Kidney glomerular epithelial cell (primary cell): ENCODE data around the gene MPHOSPH9.
"Not testable (repeated sequence)": the region's sequence is repeated elsewhere in the genome, so short reads cannot be mapped to it uniquely, and the experiment has no call there.

ENCODE experiments used
- DNase-seq: peaks from one replicate; lab custom pipeline; 2025; lab: John Stamatoyannopoulos, UW

The MPHOSPH9 gene

GRCh38 chr12:123225443-123225842 is 7.5 kb downstream of the MPHOSPH9 start:
- no peak for DNase-seq

DNA sequence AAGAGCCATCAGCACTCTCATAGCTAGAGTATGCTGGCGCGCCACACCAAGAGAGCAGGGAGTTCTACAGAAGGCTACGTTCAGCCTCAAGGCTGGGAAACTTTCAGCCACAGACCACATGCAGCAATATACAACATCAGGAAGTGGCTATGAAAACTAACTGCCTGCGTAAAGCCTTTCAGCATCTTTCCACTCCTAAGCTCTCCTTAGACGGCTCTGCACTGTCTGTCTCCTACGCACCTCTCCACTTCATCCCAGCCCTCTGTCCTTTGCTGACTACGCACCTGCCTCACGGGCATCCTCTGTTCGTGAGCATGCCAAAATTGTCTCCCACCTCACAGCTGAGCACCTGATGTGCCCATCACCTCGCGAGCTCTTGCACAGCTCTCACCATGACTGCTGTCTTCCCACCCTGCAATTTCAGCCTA is 9.7 kb downstream of the MPHOSPH9 start:
- DNase-seq: no peak

- DNase-seq: not testable (repeated sequence)
These were observed 25.1 kb downstream of the MPHOSPH9 start for GRCh38 chr12:123207815-123208214.

- DNase-seq: not testable (repeated sequence)
These were observed 26.1 kb downstream of the MPHOSPH9 start for GRCh38 chr12:123206794-123207193.

GRCh38 chr12:123200414-123200813 is 32.5 kb downstream of the MPHOSPH9 start:
- DNase-seq: no peak

DNA sequence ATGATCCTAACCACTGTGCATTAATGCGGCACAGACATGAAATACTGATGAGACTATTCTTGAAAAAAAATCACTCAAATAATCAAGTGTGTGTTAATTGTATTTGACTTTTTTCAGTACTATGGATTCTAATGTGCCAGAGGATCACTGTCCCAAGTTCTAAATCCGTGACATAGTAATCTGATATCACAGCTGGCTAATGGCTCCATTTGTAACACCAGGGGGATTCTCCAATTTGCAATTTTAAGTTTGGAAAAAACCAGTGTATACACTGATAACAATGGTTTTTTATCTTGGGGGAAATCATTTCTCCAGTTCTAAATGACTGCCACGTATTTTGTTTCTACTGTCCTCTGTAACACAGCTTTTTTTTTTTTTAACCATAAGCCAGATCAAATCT is 33.0 kb downstream of the MPHOSPH9 start:
- no peak for DNase-seq

DNA sequence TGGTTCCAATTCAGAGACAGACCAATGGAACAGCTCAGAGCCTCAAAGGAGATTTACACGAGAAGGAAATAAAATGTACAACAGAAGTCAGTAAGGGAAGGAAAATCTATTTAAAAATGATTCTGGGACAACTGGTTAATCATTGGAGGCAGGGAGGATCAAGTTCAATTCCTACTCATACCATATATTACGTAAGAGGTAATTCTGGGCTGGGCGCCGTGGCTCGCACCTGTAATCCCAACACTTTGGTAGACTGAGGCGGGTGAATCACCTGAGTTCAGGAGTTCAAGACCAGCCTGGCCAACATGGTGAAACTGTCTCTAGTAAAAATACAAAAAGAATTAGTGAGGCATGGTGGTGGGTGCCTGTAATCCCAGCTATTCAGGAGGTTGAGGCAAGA is 45.3 kb downstream of the MPHOSPH9 start:
- DNase-seq: no peak

- no peak for DNase-seq
These were observed 52.8 kb downstream of the MPHOSPH9 start for GRCh38 chr12:123180171-123180570.

- no peak for DNase-seq
These were observed 61.0 kb downstream of the MPHOSPH9 start for GRCh38 chr12:123171967-123172366.

DNA sequence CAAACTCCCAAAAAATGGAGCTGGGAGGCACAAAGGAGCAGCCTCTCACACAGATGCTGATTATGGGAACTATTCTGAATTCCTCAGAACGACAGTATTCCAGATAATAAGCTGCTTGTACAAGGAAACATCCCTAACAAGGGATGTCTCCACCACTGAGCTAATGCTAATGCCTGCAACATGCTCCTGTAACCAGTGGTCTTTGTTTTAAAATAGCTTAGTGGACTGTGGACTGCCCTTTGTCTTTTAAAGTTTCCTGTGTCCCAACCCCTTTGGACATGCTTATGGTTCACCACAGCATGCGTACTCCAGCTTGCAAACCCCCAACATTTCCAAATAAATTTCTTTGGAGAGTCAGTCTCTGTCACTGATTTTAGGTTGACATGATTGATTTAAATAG is 65.6 kb downstream of the MPHOSPH9 start:
- no peak for DNase-seq

GRCh38 chr12:123165537-123165936 is 67.4 kb downstream of the MPHOSPH9 start:
- DNase-seq: no peak

DNA sequence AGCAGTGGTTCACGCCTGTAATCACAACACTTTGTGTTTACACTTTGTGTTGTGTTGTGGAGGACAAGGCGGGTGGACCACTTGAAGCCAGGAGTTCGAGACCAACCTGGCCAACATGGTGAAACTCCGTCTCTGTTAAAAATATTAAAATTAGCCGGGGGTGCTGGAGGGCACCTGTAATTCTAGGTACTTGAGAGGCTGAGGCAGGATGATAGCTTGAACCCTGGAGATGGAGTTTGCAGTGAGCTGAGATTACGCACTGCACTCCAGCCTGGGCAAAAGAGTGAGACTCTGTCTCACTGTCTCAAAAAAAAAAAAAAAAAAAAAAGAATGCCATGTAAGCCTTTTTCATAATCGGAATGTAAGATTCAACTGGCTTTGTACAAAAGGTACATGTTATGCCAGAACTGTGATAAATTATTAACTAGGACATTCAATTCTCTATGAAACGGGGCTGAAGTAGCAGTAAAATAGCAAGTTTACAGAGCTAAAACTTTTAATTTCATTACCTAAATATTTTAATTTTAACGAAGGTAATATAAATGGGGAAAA is 68.2 kb downstream of the MPHOSPH9 start:
- DNase-seq: peak; percentile 43

DNA sequence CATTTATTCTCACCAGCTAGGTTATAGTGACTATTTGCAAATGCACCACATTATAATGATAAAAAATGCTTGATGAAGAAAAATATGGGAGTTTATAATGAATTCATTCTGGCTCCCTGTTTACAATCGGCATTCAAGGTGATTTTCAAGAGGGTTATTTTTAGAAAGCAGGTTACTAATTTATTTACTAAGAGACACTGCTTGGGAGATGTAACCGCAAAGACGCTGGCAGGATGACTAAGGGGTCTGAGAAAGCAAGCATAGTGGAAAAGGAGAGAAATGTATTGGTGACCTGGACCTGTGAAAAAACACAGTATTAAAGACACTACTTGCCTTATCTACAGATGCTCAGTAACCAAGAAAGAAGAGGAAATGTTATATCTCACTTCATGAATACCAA is 68.7 kb downstream of the MPHOSPH9 start:
- DNase-seq: peak; percentile 94

DNA sequence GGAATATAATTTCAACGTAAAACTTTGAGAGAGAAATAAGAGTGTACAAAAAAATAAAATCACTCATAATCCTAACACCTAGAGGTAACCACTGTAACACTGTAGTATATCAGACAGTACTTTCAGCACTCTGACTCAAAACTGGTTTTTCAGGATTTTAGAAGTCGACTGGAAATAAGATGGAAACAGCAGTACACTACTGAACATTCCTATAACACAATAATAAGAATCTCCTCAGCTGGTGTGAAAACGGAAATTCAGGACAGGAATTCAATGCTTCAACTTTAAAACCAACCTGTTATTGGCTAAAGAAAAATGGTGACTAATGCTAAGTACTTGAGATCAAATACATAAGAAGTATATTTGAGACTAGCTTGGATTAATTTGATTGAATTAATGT is 69.7 kb downstream of the MPHOSPH9 start:
- DNase-seq: no peak

GRCh38 chr12:123160801-123161487 is 72.0 kb downstream of the MPHOSPH9 start:
- peak; percentile 79 for DNase-seq

DNA sequence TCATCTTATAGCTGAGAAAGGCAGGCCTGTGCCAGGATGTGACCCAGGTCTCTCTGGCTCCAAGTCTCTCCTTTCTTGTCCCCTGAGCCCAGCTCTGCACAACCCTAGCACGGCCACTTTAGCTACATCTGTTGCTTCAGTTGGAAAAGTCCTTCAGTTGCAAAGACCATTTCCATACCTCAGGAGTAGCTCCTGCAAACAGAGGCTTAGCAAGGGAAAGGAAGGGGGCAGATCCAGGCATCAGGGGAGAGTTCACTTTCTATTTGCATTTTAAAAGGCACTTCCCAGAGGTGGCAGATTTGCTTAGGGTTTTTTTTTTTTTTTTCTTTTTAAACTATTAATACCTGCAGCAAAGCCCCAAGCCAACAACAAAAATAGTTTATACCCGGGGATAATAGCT is 79.0 kb downstream of the MPHOSPH9 start:
- DNase-seq: no peak

DNA sequence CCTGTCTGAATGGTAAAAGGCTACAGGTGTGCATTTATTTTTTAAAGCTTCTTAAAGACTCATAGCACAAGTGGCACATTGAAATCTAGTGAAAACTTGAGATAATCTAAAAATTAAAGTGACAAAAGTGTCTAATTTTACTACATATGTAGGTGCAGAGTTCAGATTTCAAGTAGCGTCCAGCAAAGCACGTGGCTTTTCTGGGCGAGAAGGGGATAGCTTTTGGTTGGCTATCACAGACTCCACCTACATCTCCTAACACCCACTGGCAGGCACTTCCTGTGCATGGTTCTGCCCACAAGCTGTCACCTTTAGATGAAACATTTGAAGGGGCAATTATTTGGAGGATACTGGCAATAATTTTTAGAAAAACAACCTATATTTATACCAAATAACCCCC is 80.1 kb downstream of the MPHOSPH9 start:
- DNase-seq: no peak

- no peak for DNase-seq
These were observed 81.2 kb downstream of the MPHOSPH9 start for GRCh38 chr12:123151457-123152454.

- peak; percentile 56 for DNase-seq
These were observed 82.0 kb downstream of the MPHOSPH9 start, which contains the start of gene PITPNM2 for GRCh38 chr12:123150744-123151456. TSS of gene PITPNM2 (minus strand) at chr12:123151090. CDS start at chr12:123034590, 116,500 bp downstream.

DNA sequence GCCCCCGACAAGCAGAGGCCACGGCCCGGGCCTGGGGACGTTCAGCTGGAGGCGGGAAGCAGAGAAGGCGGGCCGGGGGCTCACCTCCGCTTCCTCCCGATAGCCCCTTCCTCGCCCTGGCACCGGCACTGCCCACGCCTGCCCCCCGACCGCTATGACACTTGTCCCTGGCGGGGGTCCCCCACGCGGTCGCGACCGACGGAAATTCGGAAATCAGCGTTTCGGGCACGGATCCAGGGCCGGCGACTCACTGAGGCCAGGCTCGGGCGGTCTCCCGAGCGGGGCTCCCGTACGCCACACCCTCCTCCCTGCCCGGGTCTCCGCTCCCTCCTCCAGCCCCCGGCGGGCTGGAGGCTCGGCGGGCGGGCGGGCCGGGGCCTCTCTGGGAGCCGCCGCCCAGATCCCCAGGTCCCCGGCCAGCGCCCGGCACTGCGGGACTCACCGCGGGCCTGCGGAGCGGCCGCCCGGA is 82.6 kb downstream of the MPHOSPH9 start:
- DNase-seq: no peak

DNA sequence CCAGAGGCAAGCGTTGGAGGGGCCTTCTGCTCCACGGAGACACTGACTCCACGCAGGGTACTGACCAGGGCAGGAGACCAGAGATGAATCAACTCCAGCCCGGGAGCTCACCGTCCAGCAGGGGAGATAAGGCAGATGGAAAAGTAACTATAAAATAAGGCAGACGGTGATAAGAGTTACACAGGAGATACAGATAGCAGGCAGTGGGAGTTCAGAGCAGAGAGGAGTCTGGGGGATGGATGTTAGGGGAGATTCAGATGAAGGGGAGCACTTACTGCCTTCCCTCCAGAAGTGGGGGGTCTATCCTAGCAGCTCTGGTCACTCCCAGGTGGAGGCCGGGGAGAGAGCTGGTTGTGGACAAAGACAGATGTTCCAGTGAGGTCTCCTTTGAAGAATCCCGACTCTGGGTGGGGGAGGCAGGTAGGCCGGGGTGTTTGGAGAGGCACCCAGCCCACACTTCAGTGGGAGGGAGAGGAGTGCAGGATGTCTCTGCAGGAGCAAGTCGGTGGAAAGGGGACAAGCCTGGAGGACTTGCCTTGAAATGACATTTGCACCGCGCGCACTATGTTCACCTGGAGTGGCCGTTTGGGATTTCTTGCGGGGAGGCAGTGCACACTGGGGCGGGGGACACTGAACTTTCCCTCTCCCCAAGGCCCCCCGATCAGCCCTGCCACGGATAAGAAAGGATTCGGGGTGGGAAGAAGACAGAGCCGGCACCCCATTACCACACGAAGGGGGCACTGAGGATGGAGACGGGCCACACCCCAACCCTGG is 83.3 kb downstream of the MPHOSPH9 start:
- no peak for DNase-seq
